B cell (primary cell): Measurements from ENCODE around the gene PLA2G4D. TPM values are rescaled to one million over a fixed set of nuclear protein-coding genes. Genes with fewer than 3 reads are reported as not detected.

ENCODE experiments used
- ATAC-seq: fragments of 200-7000 bp; cut with Tn5 transposase; one replicate; pipeline ENCODE4 v1.10.0; 2021; ENCODE audit warnings: low read depth, mild to moderate bottlenecking, moderate number of reproducible peaks, moderate library complexity
- CTCF ChIA-PET: fragments of 350-600 bp; sonication (Branson Sonifier 250); formaldehyde crosslinking; loops from one replicate; lab custom pipeline; 2021; ENCODE audit warnings: antibody characterized with exemption, inconsistent platforms; lab: Charles Lee
- POLR2A ChIA-PET: fragments of 350-600 bp; sonication (Branson Sonifier 250); formaldehyde crosslinking; loops from one replicate; lab custom pipeline; 2021; ENCODE audit warnings: antibody characterized with exemption; lab: Charles Lee
- DNase-seq: peaks from one replicate; pipeline ENCODE4 v3.0.0; 2013
- H2AFZ ChIP-seq: 2 replicates; pipeline ENCODE4 v1.6.1; 2012; ENCODE audit warnings: mild to moderate bottlenecking, low read depth, low read length; ENCODE audit not compliant: insufficient read depth, poor library complexity, severe bottlenecking
- H3K27ac ChIP-seq, 2 donors: 1 replicate in 1 of 2; 2 replicates in 1 of 2; pipeline ENCODE4 v1.5.1; 2012 to 2013; ENCODE audit warnings: low read length in 2 of 2, mild to moderate bottlenecking in 2 of 2, moderate library complexity in 1 of 2
- H3K27me3 ChIP-seq, 4 experiments: fragments of 200-600 bp in 1 of 4; sonication (generic) in 1 of 4; replicated peaks in 1 of 4; 1 replicate in 2 of 4; 2 replicates in 2 of 4; pipeline versions ENCODE4 v1.6.1 to v1.7.0; 2013 to 2016; ENCODE audit warnings: low read length in 3 of 4, mild to moderate bottlenecking in 2 of 4, mixed read lengths in 1 of 4, moderate library complexity in 1 of 4; ENCODE audit not compliant: insufficient read depth in 4 of 4, control insufficient read depth in 3 of 4; ENCODE audit errors: control extremely low read depth in 1 of 4
- H3K36me3 ChIP-seq, 2 experiments: replicated peaks in 1 of 2; 1 replicate in 1 of 2; 2 replicates in 1 of 2; pipeline versions ENCODE4 v1.6.1 to v1.7.1; 2013; ENCODE audit warnings: low read length in 1 of 2; ENCODE audit not compliant: insufficient read depth in 2 of 2, control insufficient read depth in 1 of 2; ENCODE audit errors: control extremely low read depth in 1 of 2, extremely low read depth in 1 of 2
- H3K4me1 ChIP-seq, 2 donors: fragments of 200-600 bp in 1 of 2; sonication (generic) in 1 of 2; 1 replicate in 1 of 2; 2 replicates in 1 of 2; pipeline versions ENCODE4 v1.5.1 to v1.6.1; 2013 to 2017; ENCODE audit warnings: low read length in 2 of 2; ENCODE audit not compliant: control insufficient read depth in 2 of 2, insufficient read depth in 2 of 2
- H3K4me2 ChIP-seq: replicated peaks from 2 replicates; pipeline ENCODE3; 2012; ENCODE audit warnings: mild to moderate bottlenecking, low read depth, low read length; ENCODE audit not compliant: poor library complexity, severe bottlenecking
- H3K4me3 ChIP-seq, 5 experiments: fragments of 200-600 bp in 1 of 5; sonication (generic) in 1 of 5; 1 replicate in 3 of 5; 2 replicates in 2 of 5; pipeline versions ENCODE4 v1.5.1 to v1.7.0; 2011 to 2016; ENCODE audit warnings: low read length in 4 of 5, mild to moderate bottlenecking in 4 of 5, low read depth in 2 of 5, control low read depth in 1 of 5, moderate library complexity in 1 of 5; ENCODE audit not compliant: insufficient read depth in 1 of 5; ENCODE audit errors: control extremely low read depth in 1 of 5, extremely low read depth in 1 of 5
- H3K79me2 ChIP-seq: fragments of 200-600 bp; sonication (generic); one replicate; pipeline ENCODE4 v1.6.0; 2016; ENCODE audit warnings: low read length; ENCODE audit not compliant: control insufficient read depth, insufficient read depth
- H3K9ac ChIP-seq: fragments of 200-600 bp; sonication (generic); 2 replicates; pipeline ENCODE4 v1.6.1; 2017; ENCODE audit warnings: mild to moderate bottlenecking, low read length, moderate library complexity
- H3K9me3 ChIP-seq, 3 donors: one replicate each; pipeline versions ENCODE4 v1.6.1 to v1.7.1; 2013; ENCODE audit warnings: low read length in 2 of 3; ENCODE audit not compliant: control insufficient read depth in 2 of 3, insufficient read depth in 1 of 3; ENCODE audit errors: control extremely low read depth in 1 of 3
- H4K20me1 ChIP-seq: 2 replicates; pipeline ENCODE4 v1.6.0; 2012; ENCODE audit warnings: mild to moderate bottlenecking, low read length; ENCODE audit not compliant: insufficient read depth, control insufficient read depth, poor library complexity, severe bottlenecking
- H3K27ac Mint-ChIP-seq: one replicate; pipeline ENCODE4 v1.8.0; 2021; ENCODE audit warnings: mixed read lengths
- H3K27me3 Mint-ChIP-seq: one replicate; pipeline ENCODE4 v1.8.0; 2021; ENCODE audit warnings: mixed read lengths
- H3K4me1 Mint-ChIP-seq: one replicate; pipeline ENCODE4 v1.8.0; 2021; ENCODE audit warnings: mixed read lengths
- H3K4me3 Mint-ChIP-seq: one replicate; pipeline ENCODE4 v1.8.0; 2021; ENCODE audit warnings: mixed read lengths
- H3K9me3 Mint-ChIP-seq: one replicate; pipeline ENCODE4 v1.8.0; 2022; ENCODE audit warnings: mixed read lengths; ENCODE audit not compliant: insufficient read depth
- EZH2 ChIP-seq: IDR thresholded peaks from 2 replicates; pipeline ENCODE4 v1.6.1; 2012; ENCODE audit warnings: borderline replicate concordance, low read depth, mild to moderate bottlenecking, moderate library complexity, low read length; ENCODE audit not compliant: insufficient read depth, poor library complexity, severe bottlenecking
- WGBS: methylation state at CpG from one replicate; pipeline ENCODE4 v1.1.5; 2013; ENCODE audit warnings: missing lambda C conversion rate; ENCODE audit not compliant: insufficient coverage; 5-methylcytosine and 5-hydroxymethylcytosine counted together
- intact Hi-C: fragments of 100-400 bp; cut with micrococcal nuclease; formaldehyde crosslinking; loops from one replicate; pipeline ENCODE4 v1.10.0; 2022
- polyA plus RNA-seq: library from polyadenylated mRNA; depleted of rRNA; stranded (reverse); fragments of >200 nt; gene quantifications from 2 replicates; pipeline ENCODE4 v1.2.3, GENCODE V29; 2012
- total RNA-seq, 2 donors: library from RNA; stranded (reverse); fragments of 120-200 nt in 1 of 2; gene quantifications; 1 replicate in 1 of 2; 2 replicates in 1 of 2; pipeline versions ENCODE4 v1.2.3 to v1.2.4, GENCODE V29; 2013 to 2022
- TF ChIP-seq, protein P1 (sequence below): fragments of 200-600 bp; IDR thresholded peaks from one replicate; pipeline ENCODE4 v1.8.0; 2022; ENCODE audit warnings: antibody characterized with exemption, mild to moderate bottlenecking

The PLA2G4D gene
- total and polyA plus RNA-seq, 2 donors (not counting 1 experiment from before 2014, with no cell fraction given), result not detected

DNA sequence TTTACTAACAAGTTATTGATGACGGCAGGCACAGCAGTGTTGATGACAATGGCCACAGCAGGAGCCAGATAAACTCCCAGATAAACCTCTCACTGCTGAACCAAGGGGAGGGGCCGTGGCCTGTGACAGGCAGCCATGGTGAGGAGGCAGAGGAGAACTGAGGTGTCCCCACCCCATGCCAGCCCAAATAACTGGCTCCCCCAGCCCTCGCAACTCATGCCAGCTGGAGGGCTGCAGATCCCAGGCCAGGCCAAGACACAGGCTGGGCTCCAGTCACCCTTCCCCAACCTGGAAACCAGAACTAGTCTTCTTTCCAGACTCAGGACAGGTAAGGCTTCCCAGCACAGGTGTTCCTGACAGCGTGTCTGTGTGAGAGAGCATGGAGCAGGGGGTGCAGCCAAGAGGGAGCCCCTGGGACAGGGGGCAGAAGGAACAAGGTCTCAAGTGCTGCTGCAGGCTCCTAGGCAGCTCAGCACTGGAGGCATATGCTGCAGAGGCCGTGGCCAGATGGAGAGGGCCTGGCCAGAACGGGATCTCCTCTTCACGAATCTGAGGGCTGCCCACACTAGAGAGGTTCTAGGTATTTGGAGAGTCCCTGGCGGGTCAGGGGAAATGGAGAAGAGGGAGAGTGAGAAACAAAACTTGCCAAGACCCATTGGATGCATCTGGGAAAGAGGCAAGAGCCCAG is 46.2 kb upstream of the PLA2G4D start:
- Histone ChIP-seq H3K4me2 (no peak overlapping the region), H3K4me1 (no peaks in the 10 kb centered on the region), H3K79me2 (no peaks in the 10 kb centered on the region), H3K9ac (no peak overlapping the region), H3K9me3 (no peaks in the 10 kb centered on the region), H3K27ac (no peak overlapping the region), H3K4me3 (no peak overlapping the region), H3K27me3 (peaks cover 0 to 3% (median 0%) of the 10 kb centered on the region in 4 experiments), H3K36me3 (no peaks in the 10 kb centered on the region), H2AFZ (no peak overlapping the region), H4K20me1 (no peaks in the 10 kb centered on the region)
- 86% methylated on average over 6 of the region's 8 CpGs for WGBS
- Mint-ChIP-seq H3K4me1 (no peaks in the 10 kb centered on the region), H3K9me3 (no peaks in the 10 kb centered on the region), H3K27me3 (peaks cover 7% of the 10 kb centered on the region), H3K27ac (no peak overlapping the region), H3K4me3 (no peak overlapping the region)
- POLR2A ChIA-PET, result no interaction called here
- no peak for DNase-seq
- no peak for TF ChIP-seq EZH2
- TF ChIP-seq, protein P1, sequence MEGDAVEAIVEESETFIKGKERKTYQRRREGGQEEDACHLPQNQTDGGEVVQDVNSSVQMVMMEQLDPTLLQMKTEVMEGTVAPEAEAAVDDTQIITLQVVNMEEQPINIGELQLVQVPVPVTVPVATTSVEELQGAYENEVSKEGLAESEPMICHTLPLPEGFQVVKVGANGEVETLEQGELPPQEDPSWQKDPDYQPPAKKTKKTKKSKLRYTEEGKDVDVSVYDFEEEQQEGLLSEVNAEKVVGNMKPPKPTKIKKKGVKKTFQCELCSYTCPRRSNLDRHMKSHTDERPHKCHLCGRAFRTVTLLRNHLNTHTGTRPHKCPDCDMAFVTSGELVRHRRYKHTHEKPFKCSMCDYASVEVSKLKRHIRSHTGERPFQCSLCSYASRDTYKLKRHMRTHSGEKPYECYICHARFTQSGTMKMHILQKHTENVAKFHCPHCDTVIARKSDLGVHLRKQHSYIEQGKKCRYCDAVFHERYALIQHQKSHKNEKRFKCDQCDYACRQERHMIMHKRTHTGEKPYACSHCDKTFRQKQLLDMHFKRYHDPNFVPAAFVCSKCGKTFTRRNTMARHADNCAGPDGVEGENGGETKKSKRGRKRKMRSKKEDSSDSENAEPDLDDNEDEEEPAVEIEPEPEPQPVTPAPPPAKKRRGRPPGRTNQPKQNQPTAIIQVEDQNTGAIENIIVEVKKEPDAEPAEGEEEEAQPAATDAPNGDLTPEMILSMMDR, result no peak
- no peak for ATAC-seq
- CTCF ChIA-PET, result no interaction called here
- intact Hi-C loops, result no loop called here

DNA sequence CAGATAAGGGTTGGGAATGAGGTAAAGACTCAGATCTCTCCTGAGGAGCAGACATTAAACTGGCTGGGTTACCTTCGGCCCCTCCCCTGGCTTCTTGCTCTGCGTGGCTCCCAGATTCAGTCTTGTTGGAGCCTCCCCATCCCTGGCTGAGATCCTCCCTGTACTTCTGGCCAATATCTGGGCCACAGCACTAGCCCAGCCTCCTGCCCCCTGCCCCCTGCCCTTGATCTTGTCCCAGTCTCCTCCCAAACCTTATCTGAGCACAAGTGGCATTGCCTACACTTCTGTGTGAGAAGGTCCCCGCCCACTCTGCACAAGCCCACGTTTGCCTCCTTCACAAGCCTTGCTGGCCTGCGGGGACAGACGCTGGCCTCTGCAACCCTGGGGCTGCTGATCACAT is 45.2 kb upstream of the PLA2G4D start:
- POLR2A ChIA-PET, result no interaction called here
- no peaks in the 10 kb centered on the region for H3K4me1 Mint-ChIP-seq
- Histone ChIP-seq H3K9ac (no peak overlapping the region), H3K4me1 (no peaks in the 10 kb centered on the region), H3K79me2 (no peaks in the 10 kb centered on the region), H3K4me2 (no peak overlapping the region), H3K36me3 (no peaks in the 10 kb centered on the region), H3K27me3 (peaks cover 0 to 3% (median 0%) of the 10 kb centered on the region in 4 experiments), H2AFZ (no peak overlapping the region), H3K4me3 (no peak overlapping the region), H3K27ac (no peak overlapping the region), H4K20me1 (no peaks in the 10 kb centered on the region), H3K9me3 (no peaks in the 10 kb centered on the region)
- intact Hi-C loops, result no loop called here
- no peaks in the 10 kb centered on the region for H3K9me3 Mint-ChIP-seq
- no peak for DNase-seq
- no peak for ATAC-seq
- TF ChIP-seq, protein P1, result no peak
- TF ChIP-seq EZH2, result no peak
- CTCF ChIA-PET, result interaction anchor here (1.3 to 1.5 kb wide), 3 partner anchors 52 to 150 kb away, joined by 3 to 8 read pairs (median 3); no protein-coding TSS in a partner anchor
- H3K4me3 Mint-ChIP-seq, result no peak overlapping the region
- WGBS, result 91% methylated on average over 6 of the region's 6 CpGs
- H3K27ac Mint-ChIP-seq, result no peak overlapping the region
- peaks cover 4% of the 10 kb centered on the region for H3K27me3 Mint-ChIP-seq
